GM18511 (cell line): ENCODE data around the gene SAMD1.
"Not testable (repeated sequence)": the region's sequence is repeated elsewhere in the genome, so short reads cannot be mapped to it uniquely, and the experiment has no call there.

Experiments
- ATAC-seq: cut with Tn5 transposase; IDR thresholded peaks from one replicate; pipeline ENCODE4 v1.9.1; 2021; ENCODE audit warnings: mild to moderate bottlenecking, moderate library complexity; ENCODE audit not compliant: unreplicated experiment

Gene SAMD1

DNA sequence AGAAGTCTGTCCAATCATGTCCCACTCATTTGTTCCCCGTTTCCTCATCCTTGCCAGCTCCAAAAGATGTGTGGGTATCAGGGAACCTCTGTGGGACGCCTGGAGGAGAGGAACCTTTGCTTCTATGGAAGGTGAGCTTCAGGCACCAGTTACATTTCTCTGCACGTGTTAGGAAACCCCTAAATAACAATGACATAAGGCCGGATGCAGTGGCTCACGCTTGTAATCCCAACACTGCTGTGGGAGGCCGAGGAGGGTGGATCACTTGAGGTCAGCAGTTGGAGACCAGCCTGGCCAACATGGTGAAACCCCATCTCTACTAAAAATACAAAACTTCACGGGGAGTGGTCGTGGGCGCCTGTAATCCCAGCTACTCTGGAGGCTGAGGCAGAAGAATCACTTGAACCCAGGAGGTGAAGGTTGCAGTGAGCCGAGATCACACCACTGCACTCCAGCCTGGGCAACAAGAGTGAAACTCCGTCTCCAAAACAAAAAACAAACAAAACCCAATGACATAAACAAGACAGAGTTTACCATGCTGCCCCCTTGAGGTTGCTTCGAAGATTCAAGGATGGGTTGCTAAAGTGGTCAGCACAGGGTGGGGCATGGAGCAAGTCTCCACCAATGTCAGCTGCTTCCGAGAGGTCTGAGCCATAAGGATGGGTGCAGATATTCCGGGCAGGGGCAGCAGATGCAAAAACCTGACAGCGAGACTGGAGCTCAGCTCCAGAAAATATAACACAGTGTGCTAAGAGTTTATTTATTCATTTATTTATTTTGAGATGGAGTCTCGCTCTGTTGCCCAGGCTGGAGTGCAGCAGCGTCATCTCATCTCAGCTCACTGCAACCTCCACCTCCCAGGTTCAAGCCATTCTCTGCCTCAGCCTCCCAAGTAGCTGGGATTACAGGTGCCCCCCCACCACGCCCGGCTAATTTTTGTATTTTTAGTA is 47.6 kb downstream of the SAMD1 start:
- ATAC-seq: not testable (repeated sequence)

GRCh38 chr19:14039181-14039580 is 51.4 kb downstream of the SAMD1 start:
- ATAC-seq: no peak
